Left hindlimb (tissue), 1 donor: ENCODE data around the gene GOLGA6L10.
"Not testable (repeated sequence)": the region's sequence is repeated elsewhere in the genome, so short reads cannot be mapped to it uniquely, and the experiment has no call there.

Experiments used
- DNase-seq: peaks from one replicate; pipeline ENCODE4 v3.0.0-alpha.2; 2018

The GOLGA6L10 gene

DNA sequence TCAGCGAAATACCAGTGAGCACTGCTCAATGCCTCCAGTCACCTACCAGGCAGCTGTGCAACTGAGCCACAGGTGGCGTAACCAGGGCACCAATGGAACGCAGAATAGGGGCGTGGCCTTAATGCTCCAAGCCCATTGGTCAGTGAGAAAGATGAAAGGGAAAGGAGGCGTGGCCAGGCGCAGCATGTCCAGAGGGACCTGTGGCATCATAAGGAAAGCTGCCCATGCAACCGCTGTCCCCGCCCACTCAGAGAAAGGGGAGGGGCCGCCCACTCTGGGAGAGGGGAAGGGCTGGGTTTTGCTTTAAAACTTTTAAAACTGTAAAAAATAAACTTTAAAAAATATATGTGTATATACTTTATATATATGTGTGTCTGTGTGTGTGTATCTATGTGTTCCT is at the start of gene GOLGA6L10:
Gene GOLGA6L10 (minus strand): TSS at position 101 of the 400 bp plus-strand sequence. CDS start 100 bp downstream, at position 1.
- DNase-seq, result not testable (repeated sequence)

GRCh38 chr15:82398785-82399184 is 49.5 kb upstream of the GOLGA6L10 start:
- DNase-seq, result no peak

DNA sequence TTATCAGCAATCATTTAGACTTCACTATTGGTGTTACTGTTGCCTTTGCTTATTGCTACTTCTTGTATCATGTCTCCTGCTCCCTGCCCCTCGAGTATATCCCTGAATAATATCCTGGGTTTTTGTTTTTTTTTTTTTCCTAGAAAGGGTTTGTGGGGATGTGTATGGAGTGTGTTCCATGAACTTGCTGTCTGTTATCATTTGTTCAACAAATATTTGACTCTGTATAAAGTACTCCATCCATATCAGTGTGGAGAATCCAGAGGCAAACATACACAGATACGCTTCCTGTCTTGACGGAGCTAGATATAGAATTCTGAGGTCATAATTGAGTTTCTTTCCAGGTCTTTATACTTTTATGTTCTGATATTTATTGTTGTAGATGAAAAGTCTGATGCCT is 48.5 kb upstream of the GOLGA6L10 start:
- no peak for DNase-seq

DNA sequence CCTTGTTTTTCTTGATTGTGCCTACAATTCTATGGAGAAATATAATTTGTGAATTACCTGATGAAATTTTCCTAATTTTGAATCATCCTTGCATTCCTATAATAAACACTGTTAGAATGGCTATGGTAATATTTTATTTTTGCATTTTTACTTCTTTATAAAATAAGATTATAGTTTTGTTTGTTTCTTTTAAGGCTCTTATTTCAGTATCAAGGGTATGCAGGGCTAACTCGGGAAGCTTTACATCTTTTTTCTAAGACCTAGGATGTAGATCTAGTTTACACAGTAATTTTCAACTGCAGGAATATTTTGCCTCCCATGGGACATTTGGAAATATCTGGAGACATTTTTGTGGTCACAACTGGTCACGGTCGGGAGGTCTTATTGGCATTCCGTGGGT is 46.5 kb upstream of the GOLGA6L10 start:
- not testable (repeated sequence) for DNase-seq

GRCh38 chr15:82393671-82394070 is 44.4 kb upstream of the GOLGA6L10 start:
- DNase-seq, result no peak

GRCh38 chr15:82392077-82392476 is 42.8 kb upstream of the GOLGA6L10 start:
- DNase-seq, result not testable (repeated sequence)

GRCh38 chr15:82390152-82390551 is 40.9 kb upstream of the GOLGA6L10 start:
- not testable (repeated sequence) for DNase-seq

DNA sequence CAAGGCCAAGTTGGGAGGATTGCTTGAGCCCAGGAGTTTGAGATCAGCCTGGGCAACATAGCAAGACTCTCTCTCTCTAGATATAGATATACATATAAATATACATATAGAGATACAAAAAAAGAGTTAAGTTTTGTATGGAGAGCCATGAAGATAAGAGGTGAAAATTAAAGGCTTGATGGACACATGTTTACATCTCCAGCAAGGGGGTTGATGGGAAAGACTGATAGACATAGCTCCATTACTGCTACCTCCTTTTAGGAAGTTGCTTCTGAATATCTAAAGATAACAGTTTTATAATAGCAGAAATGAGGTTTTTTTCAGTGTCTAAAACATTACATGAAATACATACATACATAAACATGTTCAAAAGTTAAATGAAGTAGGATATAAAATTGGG is 37.9 kb upstream of the GOLGA6L10 start:
- DNase-seq, result not testable (repeated sequence)

- DNase-seq, result not testable (repeated sequence)
Observed at GRCh38 chr15:82381330-82381955, 32.2 kb upstream of the GOLGA6L10 start.

- DNase-seq, result not testable (repeated sequence)
Observed at GRCh38 chr15:82379552-82379951, 30.3 kb upstream of the GOLGA6L10 start.

DNA sequence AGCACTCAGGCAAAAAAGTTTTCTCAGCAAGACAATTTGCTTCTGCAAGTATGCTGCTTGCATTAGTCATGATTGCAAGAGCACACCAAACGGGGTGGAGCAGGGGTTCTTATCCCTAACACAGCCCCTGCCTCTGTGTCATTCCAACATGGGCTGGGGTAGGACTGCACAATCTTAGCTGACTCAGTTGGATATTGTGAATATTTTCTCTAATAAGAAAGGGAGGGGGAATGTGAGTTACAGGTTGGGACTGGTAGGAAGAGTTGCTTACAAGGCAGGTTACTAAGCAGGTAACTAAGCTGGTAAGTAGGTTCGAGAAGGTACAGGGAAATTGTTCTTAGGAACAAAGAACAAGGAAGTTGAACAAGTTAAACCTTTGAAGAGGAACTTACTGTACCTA is 24.4 kb upstream of the GOLGA6L10 start:
- DNase-seq, result not testable (repeated sequence)

DNA sequence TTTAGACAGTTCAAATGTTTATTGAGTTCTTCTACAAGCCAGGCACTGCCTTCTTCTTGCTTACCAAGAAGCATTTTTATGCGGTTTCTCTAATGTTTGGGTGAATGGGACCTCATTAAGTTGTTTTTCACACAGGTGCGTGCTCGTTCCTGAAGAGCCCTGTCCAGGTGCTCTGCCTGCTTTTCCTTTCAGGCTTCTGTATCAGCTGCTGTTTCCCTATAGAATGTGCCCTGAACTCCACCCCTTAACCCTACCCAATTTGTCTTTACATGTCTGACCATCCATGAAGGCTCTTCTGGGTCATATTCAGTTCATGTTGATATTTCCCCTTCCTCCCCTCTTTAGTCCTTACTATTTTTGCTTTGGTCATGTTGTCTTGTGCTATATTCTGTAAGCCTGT is 22.4 kb upstream of the GOLGA6L10 start:
- no peak for DNase-seq

DNA sequence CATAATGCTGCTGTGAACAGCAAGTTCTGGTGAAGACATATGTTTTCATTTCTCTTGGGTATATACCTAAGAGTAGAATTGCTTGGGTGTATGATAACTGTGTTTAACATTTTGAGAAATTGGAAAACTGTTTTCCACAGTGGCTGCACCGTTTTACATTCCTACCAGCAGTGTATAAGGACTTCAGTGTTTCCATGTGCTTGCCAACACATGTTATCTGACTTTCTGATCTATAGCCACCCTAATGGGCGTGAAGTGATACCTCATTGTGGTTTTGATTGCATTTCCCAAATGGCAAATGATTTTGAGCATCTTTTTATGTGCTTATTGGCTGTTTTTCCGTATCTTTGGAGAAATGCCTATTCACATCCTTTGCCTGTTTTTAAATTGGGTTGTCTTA is 18.5 kb upstream of the GOLGA6L10 start:
- not testable (repeated sequence) for DNase-seq

DNA sequence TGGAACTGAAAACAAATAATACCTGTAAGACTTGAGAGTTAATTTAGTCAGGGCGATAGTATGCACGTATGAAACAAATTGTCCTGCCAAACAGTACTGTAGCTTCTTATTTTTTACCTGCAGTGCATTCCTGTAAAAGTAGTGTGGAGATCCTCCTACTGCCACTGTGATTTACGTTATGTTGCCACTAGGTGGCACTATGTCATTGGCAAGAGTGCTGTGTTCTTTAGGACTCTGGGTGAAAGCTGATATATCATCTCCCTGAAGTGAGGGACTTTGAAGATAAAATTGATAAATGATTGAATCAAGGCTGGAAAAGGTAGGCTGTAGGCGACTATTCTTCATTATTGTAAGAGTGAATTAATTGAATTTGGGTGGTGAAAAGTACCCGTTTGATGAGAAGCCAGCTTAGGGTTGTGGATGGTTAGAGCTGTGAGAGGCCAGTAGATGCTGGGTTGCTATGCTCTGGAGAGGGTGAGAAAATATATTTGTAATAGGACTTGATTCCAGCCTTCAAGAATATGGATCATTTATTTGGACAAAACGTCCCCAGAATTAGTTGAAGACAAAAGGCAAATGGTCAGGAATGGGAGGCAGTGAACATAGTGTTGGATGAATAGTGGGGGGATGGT is 16.5 kb upstream of the GOLGA6L10 start:
- not testable (repeated sequence) for DNase-seq

DNA sequence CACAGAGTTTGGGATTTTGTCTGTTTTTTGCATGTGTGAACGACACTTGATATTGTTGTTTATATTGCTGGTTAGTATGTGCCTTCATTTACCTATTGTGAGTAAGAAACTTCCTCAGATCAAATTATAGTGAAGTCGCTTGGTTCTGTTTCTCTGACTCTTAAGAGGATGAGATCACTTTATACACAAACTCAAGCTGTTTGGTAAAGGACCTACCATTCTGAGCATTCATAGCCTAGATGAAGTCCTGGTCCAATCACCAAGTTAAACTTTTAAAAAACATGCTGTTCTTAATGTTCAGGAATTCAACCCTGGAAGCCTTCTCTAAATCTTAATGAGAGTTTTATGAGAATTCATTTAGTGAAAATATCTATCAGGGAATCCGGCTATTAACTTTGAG is 15.3 kb upstream of the GOLGA6L10 start:
- DNase-seq, result not testable (repeated sequence)

DNA sequence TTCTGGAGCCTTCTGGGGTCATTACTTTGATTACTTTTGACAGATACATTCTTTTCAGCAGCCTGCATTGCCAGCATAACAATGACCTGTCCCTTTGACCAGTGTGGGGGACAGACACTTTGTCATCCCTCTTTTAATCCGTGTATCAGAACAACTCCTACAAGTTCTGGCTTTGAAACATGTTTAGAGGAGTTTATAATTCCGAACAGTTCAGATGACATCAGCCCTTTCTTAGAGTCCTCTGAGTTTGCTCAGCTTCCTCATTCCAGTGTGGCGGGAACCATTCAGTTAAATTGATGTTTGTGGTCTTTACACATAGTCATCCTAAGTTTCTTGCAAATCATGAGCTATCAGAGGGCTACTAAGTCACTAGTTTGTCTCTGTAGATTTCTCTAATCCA is 13.5 kb upstream of the GOLGA6L10 start:
- not testable (repeated sequence) for DNase-seq

DNA sequence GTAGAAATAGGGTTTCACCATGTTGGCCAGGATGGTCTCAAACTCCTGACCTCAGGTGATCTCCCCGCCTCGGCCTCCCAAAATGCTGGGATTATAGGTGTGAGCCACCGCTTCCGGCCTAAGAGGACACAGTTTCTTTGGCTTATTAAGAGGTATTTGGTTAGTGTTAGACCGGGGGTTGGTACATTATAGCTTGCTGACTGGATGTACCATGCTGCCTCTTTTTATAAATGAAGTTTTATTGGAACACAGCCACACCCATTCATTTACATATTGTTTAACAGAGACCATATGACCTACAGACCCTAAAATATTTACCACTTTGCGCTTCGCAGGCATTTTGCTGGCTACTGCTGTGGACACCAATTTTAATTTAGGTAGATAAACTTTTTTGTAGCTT is 11.3 kb upstream of the GOLGA6L10 start:
- DNase-seq, result not testable (repeated sequence)

DNA sequence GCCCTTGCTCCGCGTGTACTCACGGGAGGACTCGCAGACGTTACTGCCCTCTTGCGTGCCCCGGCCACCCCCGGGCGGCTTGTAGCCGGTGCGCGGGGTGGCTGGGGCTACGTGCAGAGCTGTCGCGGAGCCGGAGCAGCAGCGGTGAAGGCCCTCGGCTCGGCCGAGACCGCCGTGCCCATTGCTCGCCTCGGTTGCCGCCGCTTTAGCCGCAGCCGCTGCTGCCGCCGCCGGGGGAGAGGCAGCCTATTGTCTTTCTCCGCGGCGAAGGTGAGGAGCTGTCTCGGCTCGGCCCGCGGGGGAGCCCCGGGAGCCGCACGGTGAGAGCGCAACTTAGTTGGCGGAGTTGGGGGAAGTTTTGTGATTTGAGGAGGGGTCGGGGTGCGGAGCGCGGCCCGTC is 5.8 kb upstream of the GOLGA6L10 start:
- DNase-seq, result not testable (repeated sequence)

DNA sequence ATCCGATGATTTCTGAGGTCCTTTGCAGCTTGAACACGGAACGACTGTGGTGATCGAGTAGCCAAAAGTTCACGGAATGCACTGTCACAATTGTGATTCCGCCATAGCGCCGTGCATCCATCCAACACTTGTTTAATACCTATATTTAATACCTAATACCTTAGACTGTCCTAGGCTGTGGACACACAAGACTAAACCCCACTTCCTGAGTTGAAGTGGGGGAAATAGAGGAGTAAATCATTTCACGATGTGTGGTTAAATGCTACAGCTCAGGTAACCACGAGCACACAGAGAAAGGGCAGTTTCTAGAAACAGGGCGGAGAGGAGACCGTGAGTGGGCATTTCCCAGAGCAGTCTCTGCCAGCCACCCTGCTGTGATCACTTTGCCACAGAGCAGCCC is 5.3 kb upstream of the GOLGA6L10 start:
- not testable (repeated sequence) for DNase-seq

GRCh38 chr15:82347645-82348044 is 1.6 kb downstream of the GOLGA6L10 start:
- not testable (repeated sequence) for DNase-seq

DNA sequence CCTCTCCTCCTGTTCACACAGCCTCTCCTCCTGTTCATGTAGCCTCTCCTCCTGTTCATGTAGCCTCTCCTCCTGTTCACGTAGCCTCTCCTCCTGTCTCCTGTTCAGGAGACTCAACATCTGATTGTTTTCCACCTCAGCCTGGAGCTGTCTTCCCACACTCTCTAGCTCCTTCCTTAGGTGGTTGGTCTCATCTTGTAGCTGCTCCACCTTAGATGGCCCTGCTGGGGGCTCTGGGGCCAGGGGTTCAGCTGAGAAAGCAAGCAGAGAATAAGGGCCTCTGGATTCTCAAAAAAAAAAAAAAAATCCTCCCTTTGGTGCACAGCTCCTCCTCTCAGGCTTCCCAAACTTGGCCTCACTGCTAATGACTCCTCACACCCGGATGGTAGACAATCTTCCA is 4.1 kb downstream of the GOLGA6L10 start:
- not testable (repeated sequence) for DNase-seq

GRCh38 chr15:82344421-82344820 is 4.9 kb downstream of the GOLGA6L10 start:
- DNase-seq, result not testable (repeated sequence)

GRCh38 chr15:82343851-82344250 is 5.4 kb downstream of the GOLGA6L10 start:
- not testable (repeated sequence) for DNase-seq

DNA sequence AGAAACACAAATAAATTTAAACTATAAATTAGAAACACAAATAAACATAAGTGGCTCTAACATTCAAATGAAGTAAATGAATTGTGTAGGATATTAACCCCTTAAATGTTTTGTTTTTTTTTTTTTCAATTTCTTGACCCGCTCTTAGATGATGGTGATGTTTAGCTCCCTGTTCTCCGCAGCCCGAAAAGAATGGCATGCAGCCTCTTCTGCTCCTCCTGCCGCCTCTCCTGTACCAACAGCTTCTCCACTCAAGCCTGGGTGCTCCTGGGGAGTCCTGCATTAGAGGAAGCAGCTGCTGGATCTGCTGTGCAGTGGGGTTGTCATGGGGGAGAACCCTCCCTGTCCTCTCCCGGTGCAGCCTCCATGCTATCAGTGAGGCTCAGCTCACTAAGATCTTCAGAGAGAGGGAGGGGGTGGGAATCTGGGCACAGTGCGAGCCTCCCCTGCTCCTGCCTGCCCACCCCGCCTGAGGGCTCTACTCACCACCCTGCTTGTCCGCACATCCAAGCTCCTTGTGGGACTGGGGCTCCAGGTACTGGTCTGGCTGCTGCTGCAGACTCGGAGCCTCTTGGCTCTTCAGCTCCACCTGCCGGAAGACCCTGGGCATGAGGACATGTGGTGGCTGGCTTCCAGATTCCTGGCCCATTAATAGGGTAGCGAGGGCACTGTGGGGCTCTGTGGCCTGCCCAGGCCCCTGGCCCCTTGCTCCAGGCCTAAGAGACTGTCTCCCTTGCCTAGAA is 6.5 kb downstream of the GOLGA6L10 start:
- not testable (repeated sequence) for DNase-seq
